Smooth muscle cell (in vitro differentiated cells): Measurements from ENCODE around the gene KIF6. TPM values are rescaled to one million over a fixed set of nuclear protein-coding genes. Genes with fewer than 3 reads are reported as not detected.

Experiments used
- DNase-seq: peaks from one replicate; lab custom pipeline; 2025; ENCODE audit not compliant: unreplicated experiment; lab: John Stamatoyannopoulos, UW
- H2AFZ ChIP-seq: fragments of 200-600 bp; sonication (generic); 2 replicates; pipeline ENCODE4 v1.6.0; 2016; ENCODE audit warnings: antibody characterized with exemption, low read depth, mild to moderate bottlenecking
- H3F3A ChIP-seq: fragments of 200-600 bp; sonication (generic); 2 replicates; pipeline ENCODE4 v1.6.0; 2017; ENCODE audit warnings: antibody characterized with exemption, low read depth
- H3K27ac ChIP-seq: fragments of 200-600 bp; sonication (generic); 2 replicates; pipeline ENCODE4 v1.5.1; 2016; ENCODE audit warnings: low read depth, mild to moderate bottlenecking
- H3K27me3 ChIP-seq: fragments of 200-600 bp; sonication (generic); 2 replicates; pipeline ENCODE4 v1.6.1; 2016; ENCODE audit warnings: low read depth, mild to moderate bottlenecking
- H3K36me3 ChIP-seq: fragments of 200-600 bp; sonication (generic); 2 replicates; pipeline ENCODE4 v1.5.1; 2016; ENCODE audit warnings: low read depth
- H3K4me1 ChIP-seq: fragments of 200-600 bp; sonication (generic); 2 replicates; pipeline ENCODE4 v1.5.1; 2016; ENCODE audit warnings: low read depth
- H3K4me2 ChIP-seq: fragments of 200-600 bp; sonication (generic); 2 replicates; pipeline ENCODE4 v1.6.0; 2016; ENCODE audit warnings: mild to moderate bottlenecking
- H3K4me3 ChIP-seq: fragments of 200-600 bp; sonication (generic); 2 replicates; pipeline ENCODE4 v1.5.1; 2016; ENCODE audit warnings: mild to moderate bottlenecking
- H3K79me2 ChIP-seq: fragments of 200-600 bp; sonication (generic); 2 replicates; pipeline ENCODE4 v1.6.0; 2016; ENCODE audit warnings: low read depth, mild to moderate bottlenecking
- H3K9ac ChIP-seq: fragments of 200-600 bp; sonication (generic); 2 replicates; pipeline ENCODE4 v1.6.0; 2016; ENCODE audit warnings: low read depth
- H3K9me3 ChIP-seq: fragments of 200-600 bp; sonication (generic); replicated peaks from 2 replicates; pipeline ENCODE4 v1.5.1; 2016; ENCODE audit warnings: low read depth
- H4K20me1 ChIP-seq: fragments of 200-600 bp; sonication (generic); 2 replicates; pipeline ENCODE4 v1.6.0; 2016; ENCODE audit warnings: low read depth
- CTCF ChIP-seq: fragments of 200-600 bp; sonication (generic); IDR thresholded peaks from 2 replicates; pipeline ENCODE4 v1.5.1; 2017; ENCODE audit warnings: borderline replicate concordance, mild to moderate bottlenecking, antibody characterized with exemption; ENCODE audit not compliant: insufficient read depth, poor library complexity, severe bottlenecking
- WGBS: methylation state at CpG from one replicate; pipeline ENCODE4 v1.1.7; 2016; ENCODE audit warnings: low lambda C conversion rate; 5-methylcytosine and 5-hydroxymethylcytosine counted together
- polyA plus RNA-seq: library from polyadenylated mRNA; unstranded; fragments of >200 nt; fragmentation: Nextera tagmentation; extraction: Ambion mirVana; gene quantifications from 2 replicates; pipeline ENCODE4 v1.2.1, GENCODE V29; 2016
- total RNA-seq: library from RNA; depleted of rRNA; stranded (reverse); fragments of >200 nt; gene quantifications from 2 replicates; pipeline ENCODE4 v1.2.3, GENCODE V29; 2014

KIF6 gene
- total and polyA plus RNA-seq, 2 experiments from 2014 or later: 1.1 to 1.5 TPM

- H4K20me1 ChIP-seq: no peaks in the 10 kb centered on the region
- H3K4me2 ChIP-seq: no peak overlapping the region
- no peak overlapping the region for H3K9ac ChIP-seq
- H3K36me3 ChIP-seq: no peaks in the 10 kb centered on the region
- no peaks in the 10 kb centered on the region for H3K4me1 ChIP-seq
- peaks cover 82% of the 10 kb centered on the region for H3K27me3 ChIP-seq
- H3K4me3 ChIP-seq: no peak overlapping the region
- no peak overlapping the region for H3K27ac ChIP-seq
- DNase-seq: no peak
- no peaks in the 10 kb centered on the region for H3K79me2 ChIP-seq
- TF ChIP-seq CTCF: no peak
- H2AFZ ChIP-seq: no peak overlapping the region
- no peaks in the 10 kb centered on the region for H3K9me3 ChIP-seq
- no peaks in the 10 kb centered on the region for H3F3A ChIP-seq
- 94% methylated on average over 3 of the region's 3 CpGs for WGBS
Measured at GRCh38 chr6:39330057-39330456, 395.2 kb downstream of the KIF6 start.

DNA sequence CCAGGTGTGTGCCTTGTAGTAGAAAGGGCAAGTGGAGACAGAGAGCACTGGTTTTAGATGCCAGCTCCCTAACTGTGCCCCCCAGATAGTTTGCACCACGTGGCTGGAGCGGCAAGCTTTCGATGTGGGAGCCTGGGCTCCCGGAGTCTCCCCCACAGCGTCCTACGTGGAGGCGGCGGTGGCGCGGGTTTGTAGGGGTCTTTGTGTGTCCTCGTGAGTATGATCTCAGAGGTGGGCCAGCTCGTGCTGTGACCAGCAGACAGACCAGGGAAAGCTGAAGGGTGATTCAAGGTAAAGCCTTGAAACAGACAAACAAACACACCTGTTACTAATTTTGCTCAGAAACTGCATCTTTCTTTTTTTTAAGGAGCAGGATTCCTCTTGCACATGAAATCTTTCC is 397.1 kb downstream of the KIF6 start:
- no peak overlapping the region for H2AFZ ChIP-seq
- no peaks in the 10 kb centered on the region for H3K9me3 ChIP-seq
- H3F3A ChIP-seq: no peaks in the 10 kb centered on the region
- no peak for DNase-seq
- no peaks in the 10 kb centered on the region for H3K4me1 ChIP-seq
- no peak overlapping the region for H3K4me2 ChIP-seq
- no peaks in the 10 kb centered on the region for H3K36me3 ChIP-seq
- TF ChIP-seq CTCF: no peak
- H3K27me3 ChIP-seq: peaks cover 79% of the 10 kb centered on the region
- 87% methylated on average over 12 of the region's 12 CpGs for WGBS
- no peaks in the 10 kb centered on the region for H3K79me2 ChIP-seq
- H3K4me3 ChIP-seq: no peak overlapping the region
- no peak overlapping the region for H3K9ac ChIP-seq
- no peaks in the 10 kb centered on the region for H4K20me1 ChIP-seq
- no peak overlapping the region for H3K27ac ChIP-seq

DNA sequence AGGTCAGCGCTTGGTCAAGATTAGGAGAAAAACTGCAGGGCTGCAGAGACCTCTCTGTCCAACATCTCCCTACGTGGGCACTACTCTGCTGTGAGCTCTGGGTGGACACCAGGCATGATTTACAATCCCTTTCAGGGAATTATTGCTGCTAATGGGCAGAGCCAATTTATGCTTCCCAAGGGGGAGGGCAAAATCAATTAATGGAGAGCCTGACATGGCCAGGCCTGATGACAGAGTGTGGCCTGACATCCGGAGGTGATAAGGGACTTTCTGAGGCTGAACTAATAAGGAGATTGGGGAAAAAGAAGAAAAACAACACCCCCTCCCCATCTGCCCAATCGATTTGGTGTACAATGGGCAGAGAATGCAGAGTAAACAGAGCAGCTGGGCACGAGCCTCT is 397.7 kb downstream of the KIF6 start:
- no peak overlapping the region for H2AFZ ChIP-seq
- WGBS: 81% methylated on average over 5 of the region's 5 CpGs
- H3K27me3 ChIP-seq: peaks cover 79% of the 10 kb centered on the region
- no peak overlapping the region for H3K9ac ChIP-seq
- H3F3A ChIP-seq: no peaks in the 10 kb centered on the region
- TF ChIP-seq CTCF: no peak
- no peak overlapping the region for H3K27ac ChIP-seq
- H3K9me3 ChIP-seq: no peaks in the 10 kb centered on the region
- no peaks in the 10 kb centered on the region for H3K79me2 ChIP-seq
- H4K20me1 ChIP-seq: no peaks in the 10 kb centered on the region
- H3K4me1 ChIP-seq: no peaks in the 10 kb centered on the region
- H3K36me3 ChIP-seq: no peaks in the 10 kb centered on the region
- H3K4me2 ChIP-seq: no peak overlapping the region
- DNase-seq: no peak
- H3K4me3 ChIP-seq: no peak overlapping the region

DNA sequence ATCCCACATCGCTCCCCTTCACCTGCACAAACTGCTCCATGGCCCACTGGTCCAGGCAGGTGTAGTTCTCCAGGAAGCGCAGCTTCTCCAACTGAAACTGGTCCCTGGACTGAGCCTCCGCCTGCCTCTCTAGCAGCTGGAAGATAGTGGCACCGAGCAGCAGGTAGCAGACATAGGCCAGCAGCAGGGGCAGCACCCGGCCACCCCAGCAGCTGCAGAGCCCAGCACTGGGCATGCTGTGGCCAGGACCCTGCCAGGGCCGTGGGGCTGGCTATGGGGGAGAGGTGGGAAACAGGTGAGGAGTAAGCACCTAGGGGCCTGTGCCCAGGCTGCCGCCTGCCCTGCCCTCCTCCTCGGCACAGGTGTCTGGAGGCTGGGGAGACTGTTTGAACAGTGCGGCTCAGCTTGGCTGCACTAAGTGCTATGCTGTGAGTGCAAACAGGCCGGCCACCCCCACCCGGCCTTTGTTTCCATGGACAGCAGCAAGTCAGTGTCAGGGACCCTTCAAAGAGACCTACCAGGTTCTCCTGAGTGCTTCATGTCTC is 402.8 kb downstream of the KIF6 start, which contains the start of gene KCNK16:
TSS of gene KCNK16 (minus strand) at position 397 of the 545 bp plus-strand sequence. CDS start at position 235, 162 bp downstream.
- no peak within 1 kb of the TSS for H3K27ac ChIP-seq
- no peaks in the 10 kb centered on the region for H4K20me1 ChIP-seq
- H3F3A ChIP-seq: no peaks in the 10 kb centered on the region
- H3K9me3 ChIP-seq: no peaks in the 10 kb centered on the region
- H3K27me3 ChIP-seq: peaks cover 82% of the 10 kb centered on the region
- DNase-seq: no peak
- no peaks in the 10 kb centered on the region for H3K36me3 ChIP-seq
- H3K79me2 ChIP-seq: no peaks in the 10 kb centered on the region
- no peak for TF ChIP-seq CTCF
- H2AFZ ChIP-seq: no peak within 1 kb of the TSS
- no peak within 1 kb of the TSS for H3K4me2 ChIP-seq
- 86% methylated on average over 11 of the region's 11 CpGs for WGBS
- no peak within 1 kb of the TSS for H3K4me3 ChIP-seq
- no peaks in the 10 kb centered on the region for H3K4me1 ChIP-seq
- H3K9ac ChIP-seq: no peak within 1 kb of the TSS
